HG02885 (cell line): ENCODE data around the gene HEATR3.

Experiments
- ATAC-seq: cut with Tn5 transposase; IDR thresholded peaks from one replicate; pipeline ENCODE4 v1.9.1; 2021; ENCODE audit warnings: mild to moderate bottlenecking; ENCODE audit not compliant: unreplicated experiment, poor library complexity

Gene HEATR3, protein sequence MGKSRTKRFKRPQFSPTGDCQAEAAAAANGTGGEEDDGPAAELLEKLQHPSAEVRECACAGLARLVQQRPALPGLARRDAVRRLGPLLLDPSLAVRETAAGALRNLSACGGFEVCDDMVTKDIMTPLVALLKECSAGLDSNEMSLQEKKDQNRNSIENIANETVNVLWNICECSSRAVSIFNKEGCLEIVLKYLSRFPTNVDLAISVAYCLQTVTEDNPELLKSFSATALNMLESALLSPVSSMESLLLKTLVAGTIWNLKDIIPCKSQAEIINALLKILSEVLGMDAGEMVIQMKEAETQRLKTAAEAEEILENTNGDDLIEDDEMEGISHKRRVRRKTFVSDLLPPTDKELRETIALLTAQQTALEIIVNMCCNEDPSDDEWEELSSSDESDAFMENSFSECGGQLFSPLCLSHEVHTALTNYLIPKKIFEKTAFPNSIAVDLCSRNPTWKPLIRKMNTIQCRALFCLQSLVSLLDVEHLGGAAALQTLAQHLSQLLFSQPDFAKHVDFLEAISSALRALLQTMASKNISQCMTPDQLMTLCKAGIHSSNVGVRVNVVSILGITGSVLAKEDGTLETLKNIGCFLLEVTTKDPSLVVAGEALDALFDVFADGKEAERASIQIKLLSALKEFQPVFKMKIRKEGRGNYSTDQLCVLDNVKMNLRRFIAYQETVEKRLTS

DNA sequence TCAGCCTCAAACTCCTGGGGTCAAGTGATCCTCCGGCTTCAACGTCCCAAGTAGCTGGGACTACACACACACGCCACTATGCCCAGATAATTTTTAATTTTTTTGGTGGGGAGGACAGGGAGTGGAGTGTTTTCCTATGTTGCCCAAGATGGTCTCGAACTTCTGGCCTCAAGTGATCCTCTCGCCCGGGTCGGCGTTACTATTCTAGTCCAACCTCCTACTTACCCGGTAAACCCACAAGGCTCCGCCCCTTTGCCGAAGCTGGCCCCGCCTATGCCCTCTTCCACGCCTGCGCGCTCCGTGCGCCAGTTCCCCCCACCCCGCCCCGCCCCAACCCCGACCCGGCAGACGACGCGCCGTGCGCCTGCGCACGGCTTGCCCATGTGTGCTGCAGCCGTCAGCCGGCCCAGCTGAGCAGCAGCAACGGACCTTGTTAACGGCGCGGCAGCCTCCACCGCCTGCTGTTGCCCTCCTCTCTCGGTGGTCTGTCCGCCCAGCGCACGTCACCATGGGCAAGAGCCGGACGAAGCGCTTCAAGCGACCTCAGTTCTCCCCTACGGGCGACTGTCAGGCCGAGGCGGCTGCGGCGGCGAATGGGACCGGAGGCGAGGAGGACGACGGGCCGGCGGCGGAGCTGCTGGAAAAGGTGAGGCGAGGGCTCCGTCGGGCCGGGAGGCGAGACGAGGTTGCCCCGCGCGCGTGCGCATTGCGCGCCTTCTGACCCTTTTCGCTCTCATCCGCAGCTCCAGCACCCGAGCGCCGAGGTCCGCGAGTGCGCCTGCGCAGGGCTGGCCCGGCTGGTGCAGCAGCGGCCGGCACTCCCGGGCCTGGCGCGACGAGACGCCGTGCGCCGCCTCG, at the start of gene HEATR3:
TSS of gene HEATR3 (plus strand) at position 347 of the 858 bp plus-strand sequence. CDS start at position 509, 162 bp downstream.
- ATAC-seq, result peak; percentile 84

DNA sequence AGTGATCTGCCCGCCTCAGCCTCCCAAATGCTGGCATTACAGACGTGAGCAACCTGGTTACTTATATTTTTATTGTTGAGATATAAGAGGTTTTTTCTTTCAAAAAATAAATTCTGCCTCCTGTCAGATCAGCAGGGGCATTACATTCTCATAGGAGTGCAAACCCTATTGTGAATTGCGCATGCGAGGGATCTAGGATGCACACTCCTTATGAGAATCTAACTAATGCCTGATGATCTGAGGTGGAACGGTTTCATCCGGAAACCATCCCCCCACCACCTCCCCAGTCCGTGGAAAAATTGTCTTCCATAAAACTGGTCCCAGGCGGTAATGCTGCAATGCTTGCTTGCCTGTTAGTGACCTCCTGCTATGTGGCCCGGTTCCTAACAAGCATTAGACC, 48.2 kb upstream of the HEATR3 start:
- ATAC-seq, result no peak

DNA sequence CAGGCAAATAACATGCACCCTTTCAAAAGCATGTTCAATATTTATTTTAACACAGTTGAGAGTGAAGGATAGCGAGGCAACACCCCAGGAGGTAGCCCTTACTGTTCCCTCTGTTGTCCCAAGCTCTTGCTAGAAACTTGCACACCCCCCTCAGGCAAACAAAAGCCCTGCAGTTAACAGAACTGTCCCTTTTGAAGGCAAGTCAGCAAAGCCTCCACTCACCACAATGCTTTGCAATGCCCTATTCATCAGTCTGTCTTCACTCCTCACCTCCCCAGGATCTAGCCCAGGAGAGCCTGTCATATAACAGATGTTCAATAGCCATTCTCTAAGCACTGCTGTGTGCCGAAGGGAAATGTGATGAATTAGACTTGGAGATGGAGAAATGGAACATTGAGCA, 44.2 kb upstream of the HEATR3 start:
- no peak for ATAC-seq

DNA sequence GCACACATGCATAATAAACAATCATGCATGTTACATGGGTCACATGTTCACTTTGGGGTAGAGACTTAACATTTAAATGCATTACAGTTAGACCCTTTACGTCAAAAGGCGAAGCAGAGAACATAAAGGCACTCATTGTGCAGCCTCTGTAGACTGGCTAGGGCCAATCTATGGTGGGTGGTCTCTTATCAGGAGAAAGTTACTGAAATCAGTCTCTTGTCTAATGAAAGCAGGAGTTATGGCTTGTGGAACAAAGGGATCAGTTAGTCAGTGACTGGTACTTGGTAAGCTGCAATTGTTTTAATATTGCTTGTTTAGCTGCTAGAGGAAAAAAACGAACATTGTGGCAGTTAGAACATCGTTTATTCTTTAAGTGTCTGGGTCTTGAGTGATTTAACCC, 42.1 kb upstream of the HEATR3 start:
- ATAC-seq, result no peak

DNA sequence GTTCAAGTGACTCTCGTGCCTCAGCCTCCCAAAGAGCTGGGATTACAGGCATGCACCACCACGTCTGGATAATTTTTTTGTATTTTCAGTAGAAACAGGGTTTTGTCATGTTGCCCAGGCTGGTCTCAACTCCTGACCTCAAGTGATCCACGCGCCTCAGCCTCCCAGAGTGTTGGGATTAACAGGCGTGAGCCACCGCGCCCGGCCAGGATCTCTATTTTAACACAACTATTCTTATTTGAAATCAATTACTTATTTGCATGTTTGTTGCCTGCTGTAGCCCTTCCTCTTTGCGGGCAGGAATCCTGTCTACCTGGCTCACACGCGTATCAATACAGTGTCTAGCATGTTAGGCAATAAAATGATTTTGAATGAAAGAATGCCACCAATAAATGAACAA, 41.6 kb upstream of the HEATR3 start:
- no peak for ATAC-seq

DNA sequence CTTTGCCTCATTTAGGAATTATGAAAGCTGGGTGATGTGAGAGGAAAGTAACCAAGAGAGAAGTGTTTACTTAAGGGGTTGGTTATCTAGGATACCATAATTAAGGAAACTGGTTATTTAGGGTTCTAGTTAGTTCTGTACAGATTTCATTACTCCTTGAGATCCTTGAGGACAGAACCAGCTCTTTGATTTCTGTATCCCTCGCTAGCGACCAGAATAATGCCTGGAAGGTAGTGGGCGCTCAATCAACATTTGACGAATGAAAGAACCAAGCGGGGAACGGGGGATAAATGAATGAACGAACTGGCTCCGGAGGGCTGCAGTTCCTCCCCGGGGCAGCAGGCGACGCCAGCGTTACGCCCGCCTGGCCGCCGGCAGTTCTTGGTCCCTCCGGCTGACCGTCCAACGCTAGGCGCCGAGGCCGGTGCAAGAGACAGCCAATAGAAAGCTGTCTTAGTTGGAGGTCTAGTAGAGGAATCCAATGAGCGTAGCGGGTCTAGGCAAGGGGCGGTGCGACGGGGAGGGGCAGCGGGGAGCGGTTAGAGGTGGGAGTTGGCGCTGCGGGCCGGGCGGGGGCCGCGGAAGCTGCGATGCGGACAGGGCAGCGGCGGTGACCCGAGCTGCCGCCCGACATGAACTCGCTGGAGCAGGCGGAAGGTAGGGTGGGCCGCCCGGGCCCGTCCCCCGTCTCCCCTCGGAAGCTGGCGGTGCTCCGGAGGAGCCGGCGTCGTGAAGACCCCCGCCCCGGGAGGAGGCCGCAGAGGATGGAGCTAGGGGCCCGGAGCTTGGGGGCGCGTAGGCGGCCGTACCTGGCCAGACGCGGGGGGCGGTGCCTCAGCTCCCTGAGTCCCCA, 40.9 kb upstream of the HEATR3 start, which contains the start of gene CNEP1R1:
TSS of gene CNEP1R1 (plus strand) at position 542 of the 853 bp plus-strand sequence. CDS start at position 633, 91 bp downstream.
- peak; percentile 99 for ATAC-seq

DNA sequence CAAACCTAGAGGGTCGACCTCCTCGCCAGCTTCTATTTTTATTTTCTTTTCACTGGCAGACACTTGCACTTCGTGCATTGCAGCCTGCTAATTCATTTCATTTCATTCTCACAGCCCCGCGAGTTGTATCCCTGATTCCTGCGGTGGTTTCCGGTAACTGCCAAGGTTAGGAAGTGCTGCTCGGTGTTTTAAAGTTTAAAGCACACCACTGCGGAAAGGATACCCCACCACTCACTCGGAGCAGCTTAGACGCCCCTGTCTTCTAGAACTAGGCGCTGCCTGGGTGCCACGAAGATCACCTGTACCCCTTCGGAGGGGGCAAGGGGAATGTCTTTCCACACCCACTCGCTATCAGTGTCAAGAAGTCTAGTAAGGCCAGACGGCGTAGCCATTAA, 40.2 kb upstream of the HEATR3 start:
- peak; percentile 2 for ATAC-seq

DNA sequence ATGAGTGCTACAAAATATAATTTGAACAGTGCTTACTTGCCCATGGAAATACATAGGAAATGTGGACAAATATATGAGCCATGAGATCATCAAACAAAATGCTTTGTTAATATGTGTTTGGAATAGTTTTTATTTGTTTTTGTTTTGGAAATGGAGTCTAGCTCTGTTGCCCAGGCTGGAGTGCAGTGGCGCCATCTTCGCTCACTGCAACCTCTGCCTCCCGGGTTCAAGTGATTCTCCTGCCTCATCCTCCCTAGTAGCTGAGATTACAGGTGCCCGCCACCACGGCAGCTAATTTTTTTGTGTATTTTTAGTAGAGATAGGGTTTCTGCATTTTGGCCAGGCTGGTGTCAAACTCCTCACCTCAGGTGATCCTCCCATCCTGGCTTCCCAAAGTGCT, 37.9 kb upstream of the HEATR3 start:
- no peak for ATAC-seq

DNA sequence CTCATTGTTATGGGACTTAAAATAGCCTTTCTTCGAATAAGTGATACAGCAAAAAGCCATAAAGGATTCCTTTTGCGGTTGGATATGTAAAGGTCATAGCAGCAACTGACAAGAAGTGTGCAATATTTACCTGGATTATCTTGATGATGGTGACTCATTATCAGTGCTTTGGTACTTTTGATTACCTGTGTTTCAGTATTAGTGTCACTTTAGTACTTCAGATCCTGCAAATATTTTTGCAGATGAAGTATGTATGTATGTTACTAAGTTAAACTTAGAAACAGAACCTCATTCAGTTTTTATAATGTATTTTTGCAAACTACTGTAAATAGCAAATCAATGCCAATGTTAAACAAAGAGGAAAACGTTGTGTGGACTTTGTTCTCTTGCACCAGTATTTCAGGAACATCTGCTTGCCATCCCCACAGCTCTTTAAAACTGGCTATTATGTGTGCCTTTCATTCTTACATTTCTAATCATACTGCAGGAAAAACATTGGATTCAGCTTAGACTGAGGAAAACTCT, 30.2 kb upstream of the HEATR3 start:
- no peak for ATAC-seq

DNA sequence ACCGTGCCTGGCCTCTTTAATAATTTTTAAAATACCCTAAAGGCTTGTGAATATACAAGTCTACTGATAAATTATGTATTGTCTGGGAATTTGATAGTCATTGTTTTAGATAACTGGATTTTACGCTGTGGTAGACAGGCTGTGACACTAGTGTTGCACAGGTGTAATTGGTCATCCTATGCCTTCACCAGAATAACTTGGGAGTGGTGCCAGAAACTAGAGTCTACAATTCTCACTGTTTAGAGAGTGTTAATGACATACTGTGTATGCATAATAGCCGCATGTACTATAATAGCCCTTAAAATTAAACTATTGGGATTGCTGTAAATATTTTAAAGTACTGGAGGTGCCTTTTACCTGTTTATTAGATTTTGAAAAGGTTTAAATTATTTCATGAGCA, 29.3 kb upstream of the HEATR3 start:
- ATAC-seq, result no peak

DNA sequence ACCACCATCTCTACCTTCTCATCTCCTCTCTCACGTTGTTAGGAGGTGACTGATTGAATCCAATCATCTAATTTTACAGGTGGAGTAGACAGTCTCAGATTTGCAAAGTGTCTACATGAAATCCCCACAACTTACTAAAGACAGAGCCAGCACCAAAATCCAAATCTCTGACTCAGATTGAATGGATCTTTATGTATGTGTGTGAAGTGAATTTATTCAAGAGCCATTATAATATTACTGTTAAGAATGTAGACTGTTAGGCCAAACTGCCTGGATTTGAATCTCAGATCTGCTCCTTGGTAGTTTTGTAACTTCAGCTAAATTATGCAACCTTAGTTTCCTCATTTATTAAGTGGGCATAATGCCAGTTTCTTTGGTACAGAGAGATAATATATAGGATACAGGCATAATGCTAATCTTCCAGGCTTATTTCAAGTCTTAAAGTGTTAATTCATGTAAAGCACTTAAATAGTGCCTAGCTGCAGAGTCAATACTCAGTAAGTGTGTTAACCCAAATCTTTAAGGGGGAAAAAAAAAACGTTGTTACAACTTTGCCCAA, 28.0 kb upstream of the HEATR3 start:
- ATAC-seq, result no peak

DNA sequence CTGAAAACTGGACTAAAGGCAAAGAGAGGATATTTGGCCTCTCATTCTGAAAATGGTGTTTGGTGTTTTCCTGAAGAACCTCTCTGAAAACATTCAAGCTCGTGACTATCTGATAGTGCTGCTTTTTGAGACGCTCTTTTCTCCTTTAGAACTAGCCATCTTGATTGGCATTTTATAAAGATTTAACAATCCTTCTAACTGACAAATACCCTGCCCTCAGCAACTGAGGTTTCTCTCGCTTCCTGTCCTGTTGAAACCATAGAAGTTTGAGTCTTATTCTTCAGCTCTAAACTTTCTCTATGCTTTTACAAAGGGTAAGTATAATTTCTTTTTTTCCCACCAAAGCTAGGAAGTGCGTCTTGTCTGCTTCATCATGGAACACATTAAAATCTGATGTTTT, 27.5 kb upstream of the HEATR3 start:
- ATAC-seq, result no peak

DNA sequence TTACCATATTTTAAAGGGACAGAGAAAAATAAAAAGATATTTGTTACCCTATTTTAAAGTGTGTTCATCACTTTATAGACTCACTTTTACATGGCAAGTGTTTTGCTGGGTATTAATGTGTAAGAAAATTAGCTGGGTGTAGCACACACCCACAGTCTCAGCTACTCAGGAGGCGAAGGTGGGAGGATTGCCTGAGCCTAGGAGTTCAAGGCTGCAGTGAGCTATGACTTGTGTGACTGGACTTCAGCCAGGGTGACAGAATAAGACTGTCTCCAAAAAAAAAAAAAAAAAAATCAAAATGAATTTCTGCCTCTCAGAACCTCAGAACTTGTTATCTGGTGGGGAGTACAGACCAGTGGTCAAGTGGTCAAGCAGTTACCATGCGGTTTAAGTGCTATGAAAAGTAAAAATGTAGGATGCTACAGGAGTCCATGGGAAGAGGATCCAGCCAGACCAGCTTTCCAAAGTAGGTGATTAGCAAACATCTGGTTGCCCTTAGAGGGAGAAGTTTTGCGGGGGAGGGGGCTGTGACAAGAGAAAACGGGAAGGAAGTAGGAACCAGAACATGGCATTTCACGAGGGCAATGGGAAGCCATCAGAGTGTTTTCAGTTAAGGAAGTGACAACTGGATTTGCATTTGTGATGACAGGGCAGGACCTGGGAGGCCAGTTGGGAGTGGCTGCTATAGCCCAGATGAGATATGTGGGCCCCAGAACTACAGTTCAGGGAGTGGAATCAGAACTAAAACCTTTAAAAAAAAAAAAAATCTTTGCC, 26.8 kb upstream of the HEATR3 start:
- no peak for ATAC-seq

DNA sequence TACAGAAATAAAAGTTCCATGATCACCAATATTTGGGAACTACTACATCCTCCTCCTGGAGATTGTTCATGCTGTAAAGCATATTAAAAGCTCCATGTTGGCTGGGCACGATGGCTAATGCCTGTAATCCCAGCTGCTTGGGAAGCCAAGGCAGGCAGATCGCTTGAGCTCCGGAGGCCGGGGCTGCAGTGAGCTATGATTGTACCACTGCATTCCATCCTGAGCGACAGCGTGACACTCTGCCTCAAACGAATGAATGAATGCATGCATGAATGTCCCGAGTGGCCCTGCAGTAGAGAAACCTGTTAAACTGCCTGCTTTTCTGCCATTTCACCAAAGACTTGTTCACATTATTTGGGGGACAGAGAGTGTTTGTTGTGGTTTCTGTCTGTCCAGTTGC, 25.8 kb upstream of the HEATR3 start:
- no peak for ATAC-seq

DNA sequence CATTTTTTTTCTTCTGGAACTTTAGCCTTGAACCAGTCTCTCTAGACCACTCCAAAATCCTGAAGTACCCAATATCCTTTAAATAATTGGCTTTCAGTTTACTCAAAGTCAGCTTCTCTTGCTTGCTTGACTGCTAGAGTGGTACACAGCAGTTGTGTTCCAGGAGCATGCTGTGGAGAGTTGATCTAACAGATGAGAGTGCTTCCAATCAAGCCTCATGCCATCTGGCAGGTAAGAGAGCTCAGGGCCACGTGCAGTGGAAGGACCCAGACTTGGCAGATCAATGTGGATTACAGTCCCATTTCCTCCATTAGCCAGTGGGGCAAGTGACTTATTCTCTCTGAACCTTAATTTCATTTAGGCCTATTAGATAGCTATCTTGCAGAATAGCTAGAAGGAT, 25.1 kb upstream of the HEATR3 start:
- ATAC-seq, result no peak

DNA sequence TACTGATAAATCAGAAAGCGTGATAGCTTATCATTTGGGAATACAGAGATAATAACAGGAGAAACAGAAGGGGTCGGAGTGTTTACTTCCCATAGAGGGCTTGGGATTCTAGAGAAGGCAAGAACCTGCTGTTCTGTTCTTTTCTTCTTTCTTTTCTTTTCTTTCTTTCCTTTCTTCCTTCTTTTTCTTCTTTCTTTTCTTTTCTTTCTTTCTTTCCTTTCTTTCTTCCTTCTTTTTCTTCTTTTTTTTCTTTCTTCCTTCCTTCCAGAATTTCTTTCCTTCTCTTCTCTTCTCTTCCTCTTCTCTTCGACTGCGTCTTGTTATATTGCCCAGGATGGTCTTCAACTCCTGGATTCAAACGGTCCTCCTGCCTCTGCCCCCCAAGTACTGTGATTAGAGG, 22.4 kb upstream of the HEATR3 start:
- no peak for ATAC-seq

DNA sequence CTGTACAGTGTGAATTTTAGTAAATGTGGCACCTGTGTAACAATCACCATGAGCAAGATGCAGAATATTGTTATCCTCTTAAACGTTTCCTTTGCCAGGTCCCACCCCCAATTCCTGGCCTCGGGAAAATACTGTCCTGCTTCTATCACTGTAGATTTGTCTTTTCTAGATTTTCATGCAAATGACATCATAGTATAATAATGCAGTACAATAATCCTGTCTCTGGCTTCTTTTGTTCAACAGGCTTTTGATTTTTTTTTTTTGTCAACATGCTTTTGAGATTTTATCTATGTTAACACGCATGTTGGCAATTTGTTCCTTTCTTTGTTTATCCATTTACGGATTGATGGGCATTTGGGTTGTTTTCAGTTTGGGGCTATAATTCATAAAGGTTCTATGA, 20.4 kb upstream of the HEATR3 start:
- ATAC-seq, result no peak

DNA sequence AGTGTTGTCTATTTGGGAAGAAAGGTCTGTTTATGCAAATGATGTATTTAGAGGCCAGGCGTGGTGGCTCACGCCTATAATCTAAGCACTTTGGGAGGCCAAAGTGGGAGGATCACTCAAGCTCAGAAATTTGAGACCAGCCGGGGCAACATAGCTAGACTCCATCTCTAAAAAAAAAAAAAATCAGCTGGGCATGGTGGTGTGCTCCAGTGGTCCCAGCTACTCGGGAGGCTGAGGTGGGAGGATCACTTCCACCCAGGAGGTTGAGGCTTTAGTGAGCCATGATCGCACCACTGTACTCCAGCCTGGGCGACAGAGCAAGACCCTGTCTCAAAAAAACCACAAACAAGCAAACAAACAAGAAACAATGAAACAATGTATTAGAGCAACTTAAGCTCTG, 18.9 kb upstream of the HEATR3 start:
- no peak for ATAC-seq

DNA sequence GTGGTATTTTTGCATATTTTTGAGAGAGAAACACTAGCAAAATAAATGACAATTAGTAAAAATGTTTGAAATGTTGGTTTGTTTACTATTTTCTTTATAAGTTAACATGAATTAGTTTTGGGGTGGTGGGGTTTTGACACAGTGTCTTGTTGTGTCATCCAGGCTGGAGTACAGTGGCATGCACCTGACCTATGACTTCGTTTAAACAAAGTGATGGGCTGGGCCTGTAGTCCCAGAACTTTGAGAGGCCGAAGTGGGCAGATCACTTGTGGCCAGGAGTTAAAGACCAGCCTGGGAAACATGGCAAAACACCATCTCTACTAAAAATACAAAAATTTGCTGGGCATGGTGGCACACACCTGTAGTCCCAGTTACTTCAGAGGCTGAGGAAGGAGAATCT, 17.9 kb upstream of the HEATR3 start:
- ATAC-seq, result no peak
